GM21717 (cell line): ENCODE data around the gene LRRC75A.

Experiments
- ATAC-seq: cut with Tn5 transposase; IDR thresholded peaks from one replicate; pipeline ENCODE4 v1.9.1; 2021; ENCODE audit warnings: mild to moderate bottlenecking, moderate library complexity; ENCODE audit not compliant: unreplicated experiment

LRRC75A gene

DNA sequence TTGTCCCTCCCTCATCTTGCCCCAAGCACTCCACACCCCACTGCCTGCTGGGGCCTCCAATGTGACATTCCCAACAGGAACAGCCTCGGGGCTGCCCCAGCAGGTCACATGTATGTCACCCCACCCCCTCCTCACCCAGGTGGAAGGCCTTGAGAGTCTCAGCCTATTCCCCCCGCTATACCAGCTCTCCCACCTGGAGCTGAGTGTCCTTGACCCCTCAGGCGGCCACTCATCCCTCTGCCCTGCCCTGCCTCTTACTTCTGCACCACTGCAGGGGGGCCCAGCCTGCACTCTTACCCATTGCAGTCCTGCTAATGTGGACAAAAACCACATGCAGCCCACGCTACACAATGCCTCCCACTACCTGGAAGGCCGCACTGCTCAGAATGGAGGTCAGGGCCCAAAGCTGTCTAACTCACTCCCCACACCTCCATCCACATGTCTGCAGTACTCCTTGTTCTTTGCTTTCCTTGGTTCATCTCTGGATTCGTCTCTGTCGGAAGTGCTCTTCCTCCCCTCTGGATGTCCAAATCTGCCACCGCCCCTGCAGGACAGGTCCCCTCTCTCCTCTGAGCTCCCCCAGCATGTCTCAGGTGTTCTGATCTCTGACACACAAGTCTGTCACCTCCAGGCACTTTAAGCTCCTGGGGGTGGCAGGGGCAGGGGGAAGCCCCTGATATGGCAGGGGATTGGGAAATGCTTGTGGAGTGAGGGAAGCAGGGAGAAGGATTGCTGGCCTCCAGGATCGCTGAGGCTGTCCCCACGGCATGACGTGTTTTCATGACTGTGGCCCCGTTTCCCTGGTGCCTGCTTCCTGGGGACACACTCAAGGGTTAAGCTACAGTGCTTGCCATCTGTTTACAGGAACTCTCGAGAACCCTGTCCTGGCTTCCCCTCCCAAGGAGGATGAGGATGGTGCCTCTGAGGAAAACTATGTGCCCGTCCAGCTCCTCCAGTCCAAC is 55.8 kb downstream of the LRRC75A start:
- no peak for ATAC-seq

DNA sequence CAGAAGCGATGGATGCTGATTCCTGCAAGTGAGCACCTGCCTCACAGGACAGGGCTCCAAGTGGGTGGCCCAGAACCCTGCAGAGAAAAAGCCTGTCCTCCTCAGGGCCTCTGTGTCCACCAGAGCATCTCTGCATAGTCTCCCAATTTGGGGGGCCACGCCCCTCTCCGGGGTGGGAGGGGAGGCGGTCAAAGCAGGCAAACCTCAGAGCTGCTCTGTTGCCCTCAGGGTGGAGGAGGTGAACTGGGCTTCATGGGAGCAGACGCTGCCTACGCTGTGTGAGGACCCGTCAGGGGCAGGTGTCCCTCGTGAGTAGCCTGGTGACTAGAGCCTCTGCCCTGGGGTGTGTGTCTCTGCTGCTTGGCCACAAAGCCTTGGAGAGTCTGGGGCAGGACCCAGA is 57.3 kb downstream of the LRRC75A start:
- ATAC-seq = no peak

GRCh38 chr17:16433514-16433913 is 58.5 kb downstream of the LRRC75A start:
- no peak for ATAC-seq

DNA sequence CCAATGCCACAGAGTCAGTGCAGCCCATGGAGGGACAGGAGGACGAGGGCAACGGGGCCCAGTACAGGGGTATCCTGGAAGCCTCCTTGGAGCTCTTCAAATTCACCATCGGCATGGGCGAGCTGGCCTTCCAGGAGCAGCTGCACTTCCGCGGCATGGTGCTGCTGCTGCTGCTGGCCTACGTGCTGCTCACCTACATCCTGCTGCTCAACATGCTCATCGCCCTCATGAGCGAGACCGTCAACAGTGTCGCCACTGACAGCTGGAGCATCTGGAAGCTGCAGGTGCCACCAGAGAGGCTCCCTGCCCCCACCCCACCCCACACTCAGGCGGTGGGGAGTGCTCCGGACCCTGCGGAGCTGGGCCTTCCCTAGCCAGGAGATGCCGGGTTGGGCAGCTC is 60.0 kb downstream of the LRRC75A start:
- no peak for ATAC-seq

DNA sequence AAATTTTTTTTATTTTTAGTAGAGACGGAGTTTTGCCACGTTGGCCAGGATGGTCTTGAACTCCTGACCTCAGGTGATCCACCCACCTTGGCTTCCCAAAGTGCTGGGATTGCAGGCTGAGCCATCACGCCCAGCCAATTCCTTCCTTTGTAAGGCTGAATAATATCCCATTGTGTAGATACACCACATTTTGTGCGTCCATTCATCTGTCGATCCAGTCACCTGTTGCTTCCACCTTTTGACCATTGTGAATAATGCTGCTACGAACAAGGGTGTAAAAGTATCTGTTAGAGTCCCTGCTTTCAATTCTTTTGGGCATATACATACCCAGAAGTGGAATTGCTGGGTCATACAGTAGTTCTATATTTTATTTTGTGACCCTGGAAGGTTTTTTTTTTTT is 61.3 kb downstream of the LRRC75A start:
- ATAC-seq = no peak

- ATAC-seq = no peak
These were observed 62.9 kb downstream of the LRRC75A start for GRCh38 chr17:16429083-16429482.

DNA sequence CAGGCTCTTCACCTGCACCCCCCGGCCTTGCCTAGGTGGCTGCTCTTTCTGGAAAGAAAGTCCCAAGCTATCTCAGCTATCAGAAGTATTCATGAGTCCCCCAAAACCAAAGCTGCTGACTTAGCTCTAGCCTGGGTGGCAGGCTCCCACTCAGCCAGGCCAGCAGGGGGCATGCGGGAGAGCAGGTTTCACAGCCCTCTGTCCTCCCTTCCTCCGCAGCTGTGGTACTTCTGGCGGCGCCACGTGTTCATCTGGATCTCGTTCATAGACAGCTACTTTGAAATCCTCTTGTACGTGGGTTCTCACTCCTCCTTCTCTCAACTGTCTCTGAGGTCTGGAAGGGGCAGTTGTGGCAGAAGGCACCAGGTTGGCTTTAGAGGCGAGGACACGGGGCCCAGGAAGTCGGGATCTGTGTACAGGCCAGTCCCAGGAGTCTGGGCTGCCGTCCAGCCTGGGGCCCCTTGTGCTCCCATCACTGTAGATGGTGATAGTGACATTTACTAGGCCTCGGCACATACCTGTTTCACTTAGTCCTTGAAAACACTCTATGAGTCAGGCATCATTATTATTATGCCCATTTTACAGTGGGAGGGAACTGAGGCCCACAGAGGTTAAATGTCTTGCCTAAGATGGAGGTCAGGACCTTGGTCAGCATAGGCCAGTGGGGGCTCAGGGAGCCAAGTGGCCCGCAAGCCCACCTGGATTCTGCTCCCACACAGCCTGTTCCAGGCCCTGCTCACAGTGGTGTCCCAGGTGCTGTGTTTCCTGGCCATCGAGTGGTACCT is 63.7 kb downstream of the LRRC75A start:
- no peak for ATAC-seq

- no peak for ATAC-seq
These were observed 65.0 kb downstream of the LRRC75A start for GRCh38 chr17:16427020-16427419.

DNA sequence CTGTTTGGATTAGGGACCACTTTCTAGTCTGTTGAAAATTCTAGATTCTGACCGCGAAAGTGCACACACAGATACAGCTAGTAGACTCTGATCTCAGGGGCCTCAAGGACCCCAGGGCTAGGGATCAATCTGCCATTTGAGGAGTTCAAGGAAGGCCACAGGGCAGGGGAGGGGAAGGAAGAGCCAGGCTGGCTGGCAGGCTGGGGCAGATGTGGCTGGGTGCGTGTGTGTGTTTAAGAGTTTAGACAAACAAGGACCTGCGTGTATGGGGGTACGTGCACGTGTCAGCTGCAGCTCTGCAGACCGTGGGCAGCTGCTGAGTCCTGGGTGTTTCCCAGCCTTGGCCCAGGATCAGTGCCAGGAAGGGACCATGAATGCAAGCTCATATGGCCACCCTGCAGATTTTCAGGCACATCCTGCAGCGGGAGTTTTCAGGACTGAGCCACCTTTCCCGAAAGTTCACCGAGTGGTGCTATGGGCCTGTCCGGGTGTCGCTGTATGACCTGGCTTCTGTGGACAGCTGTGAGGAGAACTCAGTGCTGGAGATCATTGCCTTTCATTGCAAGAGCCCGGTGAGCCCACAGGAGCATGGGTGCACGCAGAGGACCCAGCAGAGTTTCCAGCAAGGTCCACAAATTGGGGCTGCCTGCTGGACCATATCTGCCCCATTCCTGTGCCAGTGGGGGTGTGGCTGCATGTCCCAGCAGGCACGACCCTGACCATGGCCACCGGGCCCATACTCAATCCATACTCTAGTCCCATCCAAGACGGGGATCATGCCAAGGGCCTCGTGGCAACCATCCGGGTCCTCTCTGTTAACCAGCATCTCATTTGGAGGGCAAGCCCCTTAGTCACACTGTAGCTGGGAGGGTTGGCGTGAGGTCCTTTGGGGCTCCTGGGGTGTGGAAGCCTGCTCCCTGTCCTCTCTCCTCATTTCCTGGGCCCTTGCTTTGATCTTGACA is 66.0 kb downstream of the LRRC75A start:
- no peak for ATAC-seq

GRCh38 chr17:16425202-16425601 is 66.8 kb downstream of the LRRC75A start:
- ATAC-seq = no peak

GRCh38 chr17:16423226-16423872 is 68.6 kb downstream of the LRRC75A start:
- no peak for ATAC-seq

DNA sequence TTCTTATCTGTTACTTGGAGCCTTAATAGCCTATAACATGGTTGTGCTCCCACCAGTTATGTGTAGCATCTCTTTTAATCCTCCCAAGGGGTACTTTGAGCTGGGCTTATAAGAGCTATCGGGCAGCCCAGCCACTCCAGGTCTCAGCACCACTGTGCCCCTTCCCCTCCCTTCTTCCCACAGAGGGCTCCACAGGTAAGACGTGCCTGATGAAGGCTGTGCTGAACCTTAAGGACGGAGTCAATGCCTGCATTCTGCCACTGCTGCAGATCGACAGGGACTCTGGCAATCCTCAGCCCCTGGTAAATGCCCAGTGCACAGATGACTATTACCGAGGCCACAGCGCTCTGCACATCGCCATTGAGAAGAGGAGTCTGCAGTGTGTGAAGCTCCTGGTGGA is 69.6 kb downstream of the LRRC75A start:
- ATAC-seq = no peak

DNA sequence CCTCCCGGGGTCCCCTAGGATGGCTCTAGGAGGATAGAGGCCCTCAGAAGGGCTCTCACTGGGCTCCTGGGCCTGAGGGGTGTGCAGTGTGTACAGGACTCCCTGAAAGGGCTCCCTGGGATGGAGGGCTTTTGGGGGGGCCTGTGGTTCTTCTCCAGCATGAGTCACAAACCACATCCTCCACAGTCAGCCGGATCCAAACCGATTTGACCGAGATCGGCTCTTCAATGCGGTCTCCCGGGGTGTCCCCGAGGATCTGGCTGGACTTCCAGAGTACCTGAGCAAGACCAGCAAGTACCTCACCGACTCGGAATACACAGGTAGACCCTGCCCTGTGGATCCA is 72.1 kb downstream of the LRRC75A start:
- no peak for ATAC-seq

DNA sequence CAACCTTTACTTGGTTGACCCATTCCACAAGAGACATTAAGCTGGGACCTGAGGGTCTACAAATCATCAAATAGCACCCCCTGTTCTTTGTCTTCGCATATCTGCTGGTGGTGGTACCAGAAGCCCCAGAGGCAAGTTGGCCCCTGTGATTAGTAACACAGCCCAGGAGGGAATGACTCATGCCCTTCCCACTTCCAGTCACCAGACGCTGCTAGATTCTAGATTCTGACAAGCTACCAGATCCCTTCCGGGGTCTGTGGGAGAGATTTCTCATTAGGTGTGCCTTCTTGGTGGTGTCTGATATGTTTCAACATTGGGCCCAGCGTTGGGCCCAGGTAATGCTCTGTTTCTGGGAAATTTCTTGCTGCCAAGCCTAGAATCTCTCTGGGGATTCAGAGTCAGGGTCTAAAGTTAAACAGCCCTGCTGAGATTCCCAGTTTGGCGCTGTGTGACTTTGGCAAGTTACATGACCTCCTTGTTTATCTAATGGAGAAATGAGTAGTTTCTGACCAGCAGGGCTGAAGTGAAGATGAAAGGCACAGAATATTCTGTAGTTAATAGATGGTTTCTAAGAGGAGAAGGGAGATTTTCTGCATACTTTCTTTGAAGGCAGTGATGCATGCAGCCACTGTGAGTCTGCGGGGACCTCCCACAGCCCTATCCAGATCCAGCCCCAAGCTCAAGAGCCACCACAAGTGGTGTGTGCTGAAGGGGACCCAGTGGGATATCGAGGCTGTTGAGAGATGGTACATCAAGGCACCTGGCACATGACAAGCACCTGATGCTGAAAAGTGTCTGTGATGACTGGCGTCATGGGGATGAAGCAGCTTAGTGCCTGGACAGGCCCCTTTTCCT is 72.7 kb downstream of the LRRC75A start:
- peak; percentile 39 for ATAC-seq

- ATAC-seq = no peak
These were observed 73.3 kb downstream of the LRRC75A start for GRCh38 chr17:16418685-16419068.

- no peak for ATAC-seq
These were observed 73.9 kb downstream of the LRRC75A start for GRCh38 chr17:16417896-16418684.

DNA sequence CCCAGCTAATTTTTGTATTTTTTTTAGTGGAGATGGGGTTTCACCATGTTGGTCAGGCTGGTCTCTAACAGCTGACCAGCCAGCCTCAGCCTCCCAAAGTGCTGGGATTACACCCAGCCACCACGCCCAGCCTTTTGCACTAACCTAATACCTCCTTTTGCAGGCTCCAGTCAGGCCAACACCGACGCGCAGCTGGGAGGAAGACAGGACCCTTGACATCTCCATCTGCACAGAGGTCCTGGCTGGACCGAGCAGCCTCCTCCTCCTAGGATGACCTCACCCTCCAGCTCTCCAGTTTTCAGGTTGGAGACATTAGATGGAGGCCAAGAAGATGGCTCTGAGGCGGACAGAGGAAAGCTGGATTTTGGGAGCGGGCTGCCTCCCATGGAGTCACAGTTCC is 74.6 kb downstream of the LRRC75A start:
- no peak for ATAC-seq

GRCh38 chr17:16415031-16415924 is 76.7 kb downstream of the LRRC75A start, which contains the start of gene TRPV2:
TRPV2 (plus strand) TSS chr17:16415571; CDS start chr17:16417669, 2,098 bp downstream.
- ATAC-seq = peak; percentile 39
